Transverse colon (tissue), 4 donors: ENCODE measurements around the gene SLC4A4. TPM values are rescaled to one million over a fixed set of nuclear protein-coding genes. Genes with fewer than 3 reads are reported as not detected.

Experiments used
- DNase-seq: peaks from one replicate; pipeline ENCODE4 v3.0.0-alpha.2; 2019
- H3K27ac ChIP-seq, 4 donors: fragments of 200-600 bp; sonication (generic); 2 replicates each; pipeline ENCODE4 v1.5.1; 2016 to 2018; ENCODE audit warnings: inconsistent platforms in 4 of 4
- H3K27me3 ChIP-seq: fragments of 200-600 bp; sonication (generic); 2 replicates; pipeline ENCODE4 v1.5.1; 2017; ENCODE audit warnings: inconsistent platforms
- H3K36me3 ChIP-seq, 4 donors: fragments of 200-600 bp; sonication (generic); 2 replicates each; pipeline ENCODE4 v1.5.1; 2017 to 2019; ENCODE audit warnings: inconsistent platforms in 4 of 4
- H3K4me1 ChIP-seq, 4 donors: fragments of 200-600 bp; sonication (generic); 2 replicates each; pipeline ENCODE4 v1.5.1; 2017 to 2020; ENCODE audit warnings: inconsistent platforms in 4 of 4
- H3K4me3 ChIP-seq, 4 donors: fragments of 200-600 bp; sonication (generic); 1 replicate in 1 of 4; 2 replicates in 3 of 4; pipeline versions ENCODE4 v1.5.1 to v1.6.1; 2017 to 2019; ENCODE audit warnings: inconsistent platforms in 4 of 4
- H3K9me3 ChIP-seq, 2 donors: fragments of 200-600 bp; sonication (generic); 2 replicates each; pipeline ENCODE4 v1.5.1; 2017 to 2019; ENCODE audit warnings: inconsistent platforms in 2 of 2
- EP300 ChIP-seq: sonication (generic); formaldehyde crosslinking; IDR thresholded peaks from one replicate; pipeline ENCODE4 v1.6.1; 2017; ENCODE audit warnings: antibody characterized with exemption, low read depth
- POLR2A ChIP-seq: fragments of 450-650 bp; IDR thresholded peaks from one replicate; pipeline ENCODE4 v1.6.1; 2016; ENCODE audit warnings: antibody characterized with exemption, mild to moderate bottlenecking, moderate library complexity
- POLR2AphosphoS5 ChIP-seq, 3 donors: sonication (generic); formaldehyde crosslinking; IDR thresholded peaks; one replicate each; pipeline ENCODE4 v1.6.1; 2016; ENCODE audit warnings: antibody characterized with exemption in 3 of 3
- WGBS, 2 donors: methylation state at CpG; one replicate each; pipeline ENCODE4 v1.1.5; 2018; ENCODE audit warnings: low coverage in 1 of 2; 5-methylcytosine and 5-hydroxymethylcytosine counted together
- in situ Hi-C, 4 donors: fragments of 200-750 bp; cut with MboI; loops; one replicate each; pipeline versions ENCODE4 v1.15.0 to v1.15.1; 2017; ENCODE audit warnings: low sequenced_read_pairs in 3 of 4, low pct_ligation_motif_present in 1 of 4, low pct_unique_long_range_greater_than_20kb in 1 of 4
- intact Hi-C: fragments of 100-400 bp; cut with DNase I; formaldehyde crosslinking; loops from one replicate; pipeline ENCODE4 v1.15.1; 2023; ENCODE audit warnings: low total_unique reads
- total RNA-seq, 4 donors: library from RNA; depleted of rRNA; stranded (reverse); fragments of >200 nt; gene quantifications; one replicate each; pipeline ENCODE4 v1.1.0, GENCODE V29; 2016
- TF ChIP-seq, protein P1 (sequence below), 5 experiments: fragments of 200-600 bp in 3 of 5; fragments of 450-650 bp in 2 of 5; sonication (generic) in 3 of 5; IDR thresholded peaks; 1 replicate in 2 of 5; 2 replicates in 3 of 5; pipeline ENCODE4 v1.5.1; 2016 to 2017; ENCODE audit warnings: antibody characterized with exemption in 5 of 5, inconsistent platforms in 3 of 5, mild to moderate bottlenecking in 2 of 5, moderate library complexity in 1 of 5

Gene SLC4A4
- total RNA-seq, 4 donors from 2014 or later: 91.7 to 182 (median 134) TPM

DNA sequence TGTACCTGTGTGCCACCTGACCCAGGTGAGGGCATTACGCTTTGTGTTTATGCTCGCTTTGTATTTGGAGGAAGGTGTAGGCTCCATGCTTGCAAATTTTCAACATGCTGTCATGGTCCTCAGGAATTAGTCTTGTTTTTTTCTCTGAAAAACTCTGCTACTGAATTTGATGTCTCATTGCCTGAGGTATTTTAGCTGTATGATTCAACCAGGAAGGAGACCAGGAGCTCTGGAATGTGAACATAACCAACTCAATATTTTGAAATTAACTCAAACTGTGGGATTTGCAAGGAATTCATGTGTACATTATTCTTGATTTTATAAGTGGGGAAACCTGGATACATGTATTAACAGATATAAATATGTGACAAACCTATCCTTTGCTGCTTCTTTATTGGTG, 134.1 kb downstream of the SLC4A4 start:
- no peaks in the 10 kb centered on the region for H3K4me1 ChIP-seq
- no peaks in the 10 kb centered on the region for H3K9me3 ChIP-seq
- no peaks in the 10 kb centered on the region for H3K36me3 ChIP-seq
- in situ Hi-C loops: no loop called here
- H3K27me3 ChIP-seq: no peaks in the 10 kb centered on the region
- WGBS, 2 donors: 96 to 100% methylated on average over 2 of the region's 2 CpGs
- intact Hi-C loops: no loop called here
- no peak for DNase-seq
- H3K4me3 ChIP-seq: no peak overlapping the region
- H3K27ac ChIP-seq: no peak overlapping the region
- TF ChIP-seq POLR2A (no peak), EP300 (no peak)
- TF ChIP-seq, protein P1, sequence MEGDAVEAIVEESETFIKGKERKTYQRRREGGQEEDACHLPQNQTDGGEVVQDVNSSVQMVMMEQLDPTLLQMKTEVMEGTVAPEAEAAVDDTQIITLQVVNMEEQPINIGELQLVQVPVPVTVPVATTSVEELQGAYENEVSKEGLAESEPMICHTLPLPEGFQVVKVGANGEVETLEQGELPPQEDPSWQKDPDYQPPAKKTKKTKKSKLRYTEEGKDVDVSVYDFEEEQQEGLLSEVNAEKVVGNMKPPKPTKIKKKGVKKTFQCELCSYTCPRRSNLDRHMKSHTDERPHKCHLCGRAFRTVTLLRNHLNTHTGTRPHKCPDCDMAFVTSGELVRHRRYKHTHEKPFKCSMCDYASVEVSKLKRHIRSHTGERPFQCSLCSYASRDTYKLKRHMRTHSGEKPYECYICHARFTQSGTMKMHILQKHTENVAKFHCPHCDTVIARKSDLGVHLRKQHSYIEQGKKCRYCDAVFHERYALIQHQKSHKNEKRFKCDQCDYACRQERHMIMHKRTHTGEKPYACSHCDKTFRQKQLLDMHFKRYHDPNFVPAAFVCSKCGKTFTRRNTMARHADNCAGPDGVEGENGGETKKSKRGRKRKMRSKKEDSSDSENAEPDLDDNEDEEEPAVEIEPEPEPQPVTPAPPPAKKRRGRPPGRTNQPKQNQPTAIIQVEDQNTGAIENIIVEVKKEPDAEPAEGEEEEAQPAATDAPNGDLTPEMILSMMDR (IDR thresholded peaks at IDR 0.05): no peak

DNA sequence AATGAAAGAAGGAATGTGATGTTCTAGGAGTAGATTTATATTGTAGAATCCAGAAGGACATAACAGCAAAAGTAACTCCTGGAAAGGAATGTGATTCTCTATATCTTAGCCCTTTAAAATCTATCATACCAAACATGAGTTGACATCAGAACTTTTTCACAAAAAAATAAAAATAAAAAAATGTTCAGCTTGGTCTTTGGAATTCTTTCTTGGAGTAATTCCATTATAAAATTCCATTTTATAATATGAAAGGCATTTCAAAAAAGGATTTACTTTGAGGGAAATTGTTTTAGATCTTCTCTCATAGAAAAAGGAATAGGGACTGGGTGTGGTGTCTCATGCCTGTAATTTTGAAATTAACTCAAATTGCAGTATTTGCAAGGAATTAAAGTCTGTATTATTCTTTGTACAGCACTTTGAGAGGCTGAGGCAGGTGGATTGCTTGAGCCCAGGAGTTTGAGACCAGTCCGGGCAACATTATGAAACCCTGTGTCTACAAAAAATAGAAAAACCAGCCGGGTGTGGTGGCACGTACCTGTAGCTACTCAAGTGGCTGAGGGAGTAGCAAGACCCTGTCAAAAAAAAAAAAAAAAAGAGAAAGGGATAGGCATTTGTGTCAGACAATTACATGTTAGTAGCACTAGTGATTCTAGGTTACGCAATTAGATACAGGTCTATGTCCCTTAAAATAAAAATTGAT, 134.9 kb downstream of the SLC4A4 start:
- Histone ChIP-seq H3K4me1 (no peaks in the 10 kb centered on the region), H3K27me3 (no peaks in the 10 kb centered on the region), H3K36me3 (no peaks in the 10 kb centered on the region), H3K9me3 (no peaks in the 10 kb centered on the region), H3K4me3 (no peak overlapping the region), H3K27ac (no peak overlapping the region)
- intact Hi-C loops (loop anchor here (1.0 kb wide), 1 partner anchor 11 kb away; no protein-coding TSS in a partner anchor), in situ Hi-C loops (no loop called here)
- no peak for DNase-seq
- WGBS, 2 donors: 73 to 82% methylated on average over 4 of the region's 4 CpGs
- TF ChIP-seq POLR2AphosphoS5 (IDR thresholded peaks at IDR 0.05): no peak
- no peak for TF ChIP-seq EP300
- no peak for TF ChIP-seq POLR2A
- TF ChIP-seq, protein P1 (IDR thresholded peaks at IDR 0.05): no peak

DNA sequence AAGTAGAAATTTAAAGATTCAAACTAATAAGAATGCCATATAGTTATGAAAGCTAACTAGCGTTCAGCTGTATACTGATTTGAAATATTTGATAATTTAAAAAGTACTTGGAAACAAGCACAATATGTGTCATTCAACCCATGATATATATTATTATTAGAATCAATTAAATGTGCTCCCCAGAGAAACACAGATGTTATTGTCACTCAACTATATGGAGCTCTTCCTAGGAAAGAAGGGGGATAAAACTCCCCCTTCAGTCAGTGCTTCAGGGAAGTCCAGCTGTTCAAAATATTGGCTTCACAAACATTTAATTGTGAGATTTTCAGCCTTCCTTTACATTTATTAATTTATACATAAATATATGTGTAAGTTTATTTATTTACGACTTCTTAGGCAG, 135.9 kb downstream of the SLC4A4 start:
- TF ChIP-seq, protein P1 (IDR thresholded peaks at IDR 0.05): no peak
- no peak for TF ChIP-seq POLR2AphosphoS5 (IDR thresholded peaks at IDR 0.05)
- TF ChIP-seq EP300: no peak
- no peak for TF ChIP-seq POLR2A
- WGBS, 2 donors: 91% methylated on average over 2 of the region's 2 CpGs
- in situ Hi-C loops: no loop called here

DNA sequence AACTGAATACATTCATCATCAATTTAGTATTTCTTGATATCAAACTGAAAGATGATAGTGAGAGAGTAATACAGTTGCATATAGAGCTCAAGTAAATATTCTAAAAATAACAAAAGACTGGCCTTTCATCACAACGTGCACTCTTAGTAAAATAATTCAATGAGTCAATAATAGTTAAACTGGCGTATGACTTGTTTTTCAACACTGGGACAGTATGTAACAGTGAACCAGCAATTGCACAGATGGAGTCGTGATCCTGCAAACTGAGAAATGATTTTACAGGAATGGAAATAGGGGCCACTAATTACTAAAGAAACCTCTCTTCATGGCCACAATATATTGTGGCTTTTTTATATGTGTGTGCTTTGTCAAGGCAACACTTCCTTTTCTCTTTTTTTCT, 137.4 kb downstream of the SLC4A4 start:
- TF ChIP-seq, protein P1 (IDR thresholded peaks at IDR 0.05): no peak
- no peak for TF ChIP-seq POLR2A
- TF ChIP-seq EP300: no peak
- no peak for TF ChIP-seq POLR2AphosphoS5 (IDR thresholded peaks at IDR 0.05)
- peaks cover 0 to 3% (median 0%) of the 10 kb centered on the region in 4 donors for H3K4me1 ChIP-seq
- 68 to 82% methylated on average over 3 of the region's 3 CpGs for WGBS, 2 donors
- DNase-seq: no peak
- no peaks in the 10 kb centered on the region for H3K9me3 ChIP-seq
- no peak overlapping the region for H3K4me3 ChIP-seq
- in situ Hi-C loops: no loop called here
- no peak overlapping the region for H3K27ac ChIP-seq
- H3K27me3 ChIP-seq: no peaks in the 10 kb centered on the region
- H3K36me3 ChIP-seq: no peaks in the 10 kb centered on the region
- intact Hi-C loops: no loop called here

More for the DNA sequence above, 135.9 kb downstream of the SLC4A4 start:
- H3K9me3 ChIP-seq: no peaks in the 10 kb centered on the region
- H3K36me3 ChIP-seq: no peaks in the 10 kb centered on the region
- no peaks in the 10 kb centered on the region for H3K27me3 ChIP-seq
- H3K27ac ChIP-seq: no peak overlapping the region
- no peak for DNase-seq
- intact Hi-C loops: loop anchor here (1.0 kb wide), 1 partner anchor 10 kb away; no protein-coding TSS in a partner anchor
- H3K4me1 ChIP-seq: peaks cover 0 to 3% (median 0%) of the 10 kb centered on the region in 4 donors
- no peak overlapping the region for H3K4me3 ChIP-seq
